IgD-negative memory B cell (primary cell): Measurements from ENCODE around the gene CHIA. TPM values are rescaled to one million over a fixed set of nuclear protein-coding genes. Genes with fewer than 3 reads are reported as not detected.

ENCODE experiments used
- H3K27ac Mint-ChIP-seq, 3 donors: one replicate each; pipeline ENCODE4 v1.8.0; 2020 to 2022; ENCODE audit warnings: mild to moderate bottlenecking in 3 of 3, mixed read lengths in 3 of 3, moderate library complexity in 1 of 3
- H3K27me3 Mint-ChIP-seq: one replicate; pipeline ENCODE4 v1.8.0; 2021; ENCODE audit warnings: mixed read lengths
- H3K36me3 Mint-ChIP-seq: one replicate; pipeline ENCODE4 v1.8.0; 2020; ENCODE audit warnings: mild to moderate bottlenecking, mixed read lengths
- H3K4me1 Mint-ChIP-seq, 3 donors: one replicate each; pipeline ENCODE4 v1.8.0; 2020 to 2022; ENCODE audit warnings: mixed read lengths in 3 of 3, mild to moderate bottlenecking in 1 of 3
- H3K4me3 Mint-ChIP-seq, 4 donors: one replicate each; pipeline ENCODE4 v1.8.0; 2020 to 2022; ENCODE audit warnings: mild to moderate bottlenecking in 4 of 4, mixed read lengths in 4 of 4, moderate library complexity in 3 of 4
- H3K9me3 Mint-ChIP-seq, 3 donors: one replicate each; pipeline ENCODE4 v1.8.0; 2020 to 2021; ENCODE audit warnings: mixed read lengths in 3 of 3, mild to moderate bottlenecking in 1 of 3
- polyA plus RNA-seq: library from polyadenylated mRNA; unstranded; fragments of 300-500 nt; fragmentation: Illumina TruSeq; gene quantifications from one replicate; pipeline ENCODE4 v1.2.3, GENCODE V29; 2021

The CHIA gene
- polyA plus RNA-seq, 1 donor from 2014 or later, result 1.0 TPM

DNA sequence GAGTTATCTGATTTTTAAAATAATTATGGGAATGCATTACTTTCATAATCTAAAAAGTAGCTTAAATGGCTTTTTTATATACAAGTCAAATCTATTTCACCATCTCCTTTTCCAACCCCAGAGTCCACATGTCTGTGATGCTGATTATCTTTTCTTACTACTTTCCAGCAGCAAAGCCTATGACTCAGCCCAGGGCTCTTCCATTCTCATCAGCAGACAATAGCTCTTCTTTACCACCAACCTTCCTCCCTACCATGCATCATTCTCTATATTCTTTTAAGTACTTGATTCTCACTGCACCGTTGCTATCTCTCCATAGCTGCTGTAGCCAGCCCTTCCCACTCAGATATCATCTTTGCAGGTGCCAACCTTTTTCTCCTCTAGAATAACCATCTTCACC lies 75.6 kb downstream of the CHIA start:
- Mint-ChIP-seq H3K4me3 (no peak overlapping the region), H3K27ac (no peak overlapping the region), H3K4me1 (no peaks in the 10 kb centered on the region), H3K27me3 (peaks cover 24% of the 10 kb centered on the region), H3K9me3 (no peaks in the 10 kb centered on the region), H3K36me3 (peaks cover 1% of the 10 kb centered on the region)

DNA sequence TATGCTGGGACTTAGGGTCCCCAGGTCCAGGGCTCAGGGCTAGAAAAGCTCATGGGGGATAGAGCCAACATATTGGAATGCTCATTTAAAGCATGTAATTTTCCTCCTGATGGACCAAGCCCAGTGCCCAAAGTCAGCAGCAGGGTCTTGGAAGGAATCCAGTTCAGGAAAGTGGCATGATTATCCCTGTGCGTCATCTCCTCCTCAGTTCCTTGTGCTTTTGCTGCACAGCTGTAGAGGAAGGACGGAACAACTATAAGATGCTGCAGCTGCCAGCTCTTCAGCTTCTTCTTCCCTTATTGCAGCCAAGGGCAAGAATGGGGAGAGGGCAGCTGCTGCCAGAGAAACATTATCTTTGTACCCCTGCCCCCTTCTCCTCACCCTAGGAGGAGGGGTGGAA lies 78.5 kb downstream of the CHIA start:
- Mint-ChIP-seq H3K27ac (no peak overlapping the region), H3K36me3 (peaks cover 1% of the 10 kb centered on the region), H3K4me3 (no peak overlapping the region), H3K4me1 (peaks cover 0 to 2% (median 0%) of the 10 kb centered on the region in 3 donors), H3K27me3 (peaks cover 30% of the 10 kb centered on the region), H3K9me3 (no peaks in the 10 kb centered on the region)

DNA sequence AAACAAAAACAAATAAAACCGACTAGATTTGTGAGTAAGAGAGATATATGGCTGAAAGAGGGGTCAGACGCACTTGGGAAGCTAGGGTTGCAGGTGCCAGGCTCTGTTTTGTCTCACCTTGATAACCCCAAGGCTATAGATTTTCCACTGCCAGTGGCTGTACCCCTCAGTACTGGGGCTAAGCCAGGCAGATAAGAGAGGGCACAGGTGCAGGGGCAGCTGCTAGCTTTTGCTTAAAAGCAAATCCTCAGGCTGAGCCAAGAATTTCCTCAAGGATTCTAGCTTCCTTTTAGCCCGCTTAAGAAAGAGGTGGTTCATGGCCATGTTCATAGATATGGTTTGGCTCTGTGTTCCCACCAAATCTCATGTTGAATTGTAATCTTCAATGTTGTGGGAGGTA lies 79.0 kb downstream of the CHIA start:
- Mint-ChIP-seq H3K36me3 (peaks cover 1% of the 10 kb centered on the region), H3K27me3 (peaks cover 32% of the 10 kb centered on the region), H3K27ac (no peak overlapping the region), H3K4me1 (peaks cover 0 to 3% (median 0%) of the 10 kb centered on the region in 3 donors), H3K4me3 (no peak overlapping the region), H3K9me3 (no peaks in the 10 kb centered on the region)

Other genes starting within 250 kb of the CHIA start
- gene DRAM2, start 150.8 kb upstream of the CHIA start, polyA plus RNA-seq, result 268 TPM
- 47.4 TPM for gene CEPT1, start 150.6 kb upstream of the CHIA start, polyA plus RNA-seq
- 107 TPM for gene DENND2D, start 90.2 kb upstream of the CHIA start, polyA plus RNA-seq
- gene CHI3L2, start 63.1 kb upstream of the CHIA start, polyA plus RNA-seq, result 14.4 TPM
- 1.5 TPM for gene OVGP1, start 136.9 kb downstream of the CHIA start, polyA plus RNA-seq
- gene WDR77, start 158.4 kb downstream of the CHIA start, polyA plus RNA-seq, result 48.1 TPM
- 390 TPM for gene ATP5PB, start 158.6 kb downstream of the CHIA start, polyA plus RNA-seq
- 120 TPM for gene C1orf162, start 183.1 kb downstream of the CHIA start, polyA plus RNA-seq
- 0.44 TPM for gene ADORA3, start 212.8 kb downstream of the CHIA start, polyA plus RNA-seq
- gene TMIGD3, start 212.8 kb downstream of the CHIA start, polyA plus RNA-seq, result not detected